Measurements from ENCODE around the gene TFCP2L1. TPM values are rescaled to one million over a fixed set of nuclear protein-coding genes. Genes with fewer than 3 reads are reported as not detected.

Gene TFCP2L1
- polyA plus RNA-seq, 3 donors: 0.03 to 0.24 TPM; not detected in 1

DNA sequence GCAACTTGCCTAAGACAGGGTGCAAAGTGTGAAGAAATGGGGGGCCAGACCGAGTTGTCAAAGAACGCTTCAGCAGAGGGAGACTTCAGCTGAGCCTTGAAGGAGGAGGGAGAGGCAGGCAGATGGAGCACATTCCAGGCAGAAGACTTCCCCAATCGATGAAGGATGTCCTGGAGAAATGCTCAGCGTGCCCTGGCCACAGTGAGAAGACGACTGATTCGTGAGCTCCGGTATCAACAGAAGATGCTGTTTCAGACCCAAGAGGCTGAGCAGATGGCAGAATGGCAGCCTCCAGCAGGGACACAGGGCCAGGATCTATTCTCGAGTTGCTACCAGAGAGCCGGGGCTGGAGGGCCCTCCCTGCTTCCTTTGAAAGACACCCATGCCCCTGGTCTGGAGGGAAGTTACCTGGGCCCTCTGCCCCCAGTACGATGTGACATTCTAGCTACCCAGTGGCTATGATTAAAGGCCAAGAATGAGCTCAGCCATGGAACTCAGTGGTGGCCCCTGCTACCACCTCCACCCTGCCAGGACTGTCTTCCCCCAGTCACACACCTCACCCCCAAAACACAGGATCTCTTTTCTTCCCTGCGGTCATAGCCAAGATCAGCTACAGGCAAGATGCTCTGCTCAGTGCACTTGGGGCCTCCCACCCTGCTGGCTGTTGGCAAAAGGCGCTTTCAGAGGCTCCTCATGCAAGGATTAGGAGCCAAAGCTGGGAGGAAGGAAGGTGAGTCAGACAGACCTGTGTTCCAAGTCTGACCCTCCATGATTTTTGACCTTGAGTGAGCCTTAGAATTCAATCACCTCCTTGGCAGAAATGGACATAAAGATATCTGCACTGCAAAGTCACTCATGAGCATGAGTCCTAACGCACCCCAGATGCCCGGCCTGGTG, 84.3 kb downstream of the TFCP2L1 start:
- Histone ChIP-seq H3K36me3 (replicated peaks in 1 of 2; ENCODE audit: control insufficient read depth in 1 of 2, insufficient read depth in 2 of 2, low read length in 2 of 2) (no peaks in the 10 kb centered on the region), H3K9me3 (replicated peaks in 1 of 2; ENCODE audit: control insufficient read depth in 1 of 2, insufficient read depth in 1 of 2, low read length in 2 of 2) (no peaks in the 10 kb centered on the region), H3K79me2 (ENCODE audit: insufficient read depth, low read length) (no peaks in the 10 kb centered on the region), H3K27ac (ENCODE audit: low read depth in 1 of 2, low read length in 2 of 2) (no peak overlapping the region), H3K4me2 (replicated peaks; ENCODE audit: extremely low read depth, low read length, poor library complexity, severe bottlenecking) (no peak overlapping the region), H3K4me1 (ENCODE audit: control insufficient read depth in 1 of 2, insufficient read depth in 2 of 2, low read length in 2 of 2) (peaks cover 53 to 74% of the 10 kb centered on the region in 2 donors), H3K4me3 (replicated peaks in 1 of 3; ENCODE audit: low read depth in 2 of 3, low read length in 3 of 3) (no peak overlapping the region), H3K27me3 (ENCODE audit: control insufficient read depth in 2 of 2, insufficient read depth in 2 of 2, low read length in 2 of 2) (no peaks in the 10 kb centered on the region), H2AFZ (ENCODE audit: insufficient read depth, low read depth, low read length, poor library complexity, severe bottlenecking) (no peak overlapping the region), H4K20me1 (ENCODE audit: insufficient read depth, low read length) (no peaks in the 10 kb centered on the region), H3K9ac (ENCODE audit: insufficient read depth, low read length, poor library complexity, severe bottlenecking) (no peak overlapping the region)
- H3K9me3 Mint-ChIP-seq: peaks cover 0 to 10% (median 0%) of the 10 kb centered on the region in 7 donors
- 96% methylated on average over 12 of the region's 14 CpGs for WGBS (ENCODE audit: insufficient coverage)
- H3K4me3 Mint-ChIP-seq: no peak overlapping the region
- peak overlapping the region in 1 of 7 donors; percentile 28 for H3K27ac Mint-ChIP-seq
- peaks cover 3 to 16% (median 6%) of the 10 kb centered on the region in 3 donors for H3K27me3 Mint-ChIP-seq (ENCODE audit: low read depth in 3 of 3)
- peaks cover 77% of the 10 kb centered on the region for H3K4me1 Mint-ChIP-seq
- intact Hi-C loops (cut with micrococcal nuclease): no loop called here
- peaks cover 4% of the 10 kb centered on the region in 2 donors for H3K36me3 Mint-ChIP-seq
- TF ChIP-seq, protein P1, sequence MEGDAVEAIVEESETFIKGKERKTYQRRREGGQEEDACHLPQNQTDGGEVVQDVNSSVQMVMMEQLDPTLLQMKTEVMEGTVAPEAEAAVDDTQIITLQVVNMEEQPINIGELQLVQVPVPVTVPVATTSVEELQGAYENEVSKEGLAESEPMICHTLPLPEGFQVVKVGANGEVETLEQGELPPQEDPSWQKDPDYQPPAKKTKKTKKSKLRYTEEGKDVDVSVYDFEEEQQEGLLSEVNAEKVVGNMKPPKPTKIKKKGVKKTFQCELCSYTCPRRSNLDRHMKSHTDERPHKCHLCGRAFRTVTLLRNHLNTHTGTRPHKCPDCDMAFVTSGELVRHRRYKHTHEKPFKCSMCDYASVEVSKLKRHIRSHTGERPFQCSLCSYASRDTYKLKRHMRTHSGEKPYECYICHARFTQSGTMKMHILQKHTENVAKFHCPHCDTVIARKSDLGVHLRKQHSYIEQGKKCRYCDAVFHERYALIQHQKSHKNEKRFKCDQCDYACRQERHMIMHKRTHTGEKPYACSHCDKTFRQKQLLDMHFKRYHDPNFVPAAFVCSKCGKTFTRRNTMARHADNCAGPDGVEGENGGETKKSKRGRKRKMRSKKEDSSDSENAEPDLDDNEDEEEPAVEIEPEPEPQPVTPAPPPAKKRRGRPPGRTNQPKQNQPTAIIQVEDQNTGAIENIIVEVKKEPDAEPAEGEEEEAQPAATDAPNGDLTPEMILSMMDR (IDR thresholded peaks at IDR 0.05): no peak
- no peak for DNase-seq

DNA sequence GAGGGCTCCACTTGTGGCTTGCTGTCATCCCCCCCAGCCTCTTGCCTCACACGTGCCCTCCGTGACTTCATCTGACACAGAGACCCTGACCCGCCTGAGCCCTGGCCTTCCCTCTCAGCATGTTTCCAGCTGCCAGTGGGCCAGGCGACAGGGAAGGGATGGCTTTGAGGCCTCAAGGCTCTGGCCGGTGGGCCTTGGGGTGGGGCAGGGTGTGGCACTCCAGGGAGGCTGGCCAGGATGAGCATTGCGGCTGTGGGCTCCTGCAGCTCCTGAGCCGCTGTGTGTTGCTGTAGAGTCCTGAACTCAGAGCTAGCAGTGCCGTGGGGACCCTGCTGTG, 85.0 kb downstream of the TFCP2L1 start:
- Mint-ChIP-seq H3K27ac (no peak overlapping the region), H3K4me1 (peaks cover 80% of the 10 kb centered on the region), H3K36me3 (peaks cover 4% of the 10 kb centered on the region in 2 donors), H3K27me3 (ENCODE audit: low read depth in 3 of 3) (peaks cover 3 to 14% (median 8%) of the 10 kb centered on the region in 3 donors), H3K4me3 (no peak overlapping the region), H3K9me3 (peaks cover 0 to 7% (median 0%) of the 10 kb centered on the region in 7 donors)
- intact Hi-C loops (cut with micrococcal nuclease): no loop called here
- no peaks in the 10 kb centered on the region for H3K9me3 ChIP-seq (replicated peaks in 1 of 2; ENCODE audit: control insufficient read depth in 1 of 2, insufficient read depth in 1 of 2, low read length in 2 of 2)
- H2AFZ ChIP-seq (ENCODE audit: insufficient read depth, low read depth, low read length, poor library complexity, severe bottlenecking): no peak overlapping the region
- H3K36me3 ChIP-seq (replicated peaks in 1 of 2; ENCODE audit: control insufficient read depth in 1 of 2, insufficient read depth in 2 of 2, low read length in 2 of 2): no peaks in the 10 kb centered on the region
- no peak overlapping the region for H3K9ac ChIP-seq (ENCODE audit: insufficient read depth, low read length, poor library complexity, severe bottlenecking)
- no peak overlapping the region for H3K27ac ChIP-seq (ENCODE audit: low read depth in 1 of 2, low read length in 2 of 2)
- TF ChIP-seq, protein P1 (IDR thresholded peaks at IDR 0.05): no peak
- H4K20me1 ChIP-seq (ENCODE audit: insufficient read depth, low read length): no peaks in the 10 kb centered on the region
- peaks cover 53 to 80% of the 10 kb centered on the region in 2 donors for H3K4me1 ChIP-seq (ENCODE audit: control insufficient read depth in 1 of 2, insufficient read depth in 2 of 2, low read length in 2 of 2)
- H3K79me2 ChIP-seq (ENCODE audit: insufficient read depth, low read length): no peaks in the 10 kb centered on the region
- no peak overlapping the region for H3K4me3 ChIP-seq (replicated peaks in 1 of 3; ENCODE audit: low read depth in 2 of 3, low read length in 3 of 3)
- H3K27me3 ChIP-seq (ENCODE audit: control insufficient read depth in 2 of 2, insufficient read depth in 2 of 2, low read length in 2 of 2): no peaks in the 10 kb centered on the region
- WGBS (ENCODE audit: insufficient coverage): 89% methylated on average over 6 of the region's 8 CpGs
- no peak for DNase-seq
- no peak overlapping the region for H3K4me2 ChIP-seq (replicated peaks; ENCODE audit: extremely low read depth, low read length, poor library complexity, severe bottlenecking)

All from CD14-positive monocyte (primary cell).